Omental fat pad (tissue), 4 donors: ENCODE results near the gene PRDM5. TPM values are rescaled to one million over a fixed set of nuclear protein-coding genes. Genes with fewer than 3 reads are reported as not detected.

ENCODE experiments used
- ATAC-seq: fragments of 150-250 bp; one replicate; pipeline ENCODE4 v1.9.1; 2016; ENCODE audit warnings: mild to moderate bottlenecking, moderate library complexity; ENCODE audit not compliant: low FRiP score
- DNase-seq: peaks from one replicate; pipeline ENCODE4 v3.0.0-alpha.2; 2019; ENCODE audit warnings: low spot score
- total RNA-seq, 4 donors: library from RNA; depleted of rRNA; stranded (reverse); fragments of >200 nt; gene quantifications; one replicate each; pipeline ENCODE4 v1.1.0, GENCODE V29; 2016
- TF ChIP-seq, protein P1 (sequence below), 3 donors: fragments of 450-650 bp; IDR thresholded peaks; one replicate each; pipeline ENCODE4 v1.5.1; 2016 to 2017; ENCODE audit warnings: antibody characterized with exemption in 3 of 3, mild to moderate bottlenecking in 3 of 3, moderate library complexity in 2 of 3

Gene PRDM5
- total RNA-seq, 4 donors from 2014 or later: 6.0 to 18.8 (median 12.0) TPM

GRCh38 chr4:120839974-120840751 is 82.4 kb downstream of the PRDM5 start:
- no peak for DNase-seq
- ATAC-seq: no peak
- TF ChIP-seq, protein P1, sequence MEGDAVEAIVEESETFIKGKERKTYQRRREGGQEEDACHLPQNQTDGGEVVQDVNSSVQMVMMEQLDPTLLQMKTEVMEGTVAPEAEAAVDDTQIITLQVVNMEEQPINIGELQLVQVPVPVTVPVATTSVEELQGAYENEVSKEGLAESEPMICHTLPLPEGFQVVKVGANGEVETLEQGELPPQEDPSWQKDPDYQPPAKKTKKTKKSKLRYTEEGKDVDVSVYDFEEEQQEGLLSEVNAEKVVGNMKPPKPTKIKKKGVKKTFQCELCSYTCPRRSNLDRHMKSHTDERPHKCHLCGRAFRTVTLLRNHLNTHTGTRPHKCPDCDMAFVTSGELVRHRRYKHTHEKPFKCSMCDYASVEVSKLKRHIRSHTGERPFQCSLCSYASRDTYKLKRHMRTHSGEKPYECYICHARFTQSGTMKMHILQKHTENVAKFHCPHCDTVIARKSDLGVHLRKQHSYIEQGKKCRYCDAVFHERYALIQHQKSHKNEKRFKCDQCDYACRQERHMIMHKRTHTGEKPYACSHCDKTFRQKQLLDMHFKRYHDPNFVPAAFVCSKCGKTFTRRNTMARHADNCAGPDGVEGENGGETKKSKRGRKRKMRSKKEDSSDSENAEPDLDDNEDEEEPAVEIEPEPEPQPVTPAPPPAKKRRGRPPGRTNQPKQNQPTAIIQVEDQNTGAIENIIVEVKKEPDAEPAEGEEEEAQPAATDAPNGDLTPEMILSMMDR (IDR thresholded peaks at IDR 0.05): no peak

- ATAC-seq: no peak
- TF ChIP-seq, protein P1 (IDR thresholded peaks at IDR 0.05): no peak
- no peak for DNase-seq
Measured at GRCh38 chr4:120839334-120839973, 83.1 kb downstream of the PRDM5 start.

- TF ChIP-seq, protein P1 (IDR thresholded peaks at IDR 0.05): no peak
- no peak for ATAC-seq
Measured at GRCh38 chr4:120838784-120839183, 83.7 kb downstream of the PRDM5 start.

DNA sequence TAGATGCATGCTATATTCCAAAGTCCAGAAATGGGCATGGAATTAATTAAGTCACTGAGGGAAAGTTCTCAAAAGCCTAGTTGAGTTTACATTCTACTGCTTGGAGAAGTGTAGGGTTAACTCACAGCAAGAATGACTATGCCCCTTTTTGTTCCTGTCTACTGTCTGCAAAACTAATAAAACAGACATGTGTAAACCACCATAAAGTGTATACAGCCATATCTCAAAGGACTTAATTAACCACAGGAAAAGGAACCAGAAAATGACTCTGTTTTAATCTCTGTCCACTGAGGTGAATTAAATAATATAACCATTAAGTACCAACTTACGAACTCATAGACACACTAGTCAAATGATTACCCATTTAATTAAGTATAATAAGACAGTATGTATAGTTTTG is 84.9 kb downstream of the PRDM5 start:
- ATAC-seq (no peak), DNase-seq (no peak)
- TF ChIP-seq, protein P1 (IDR thresholded peaks at IDR 0.05): no peak

More at GRCh38 chr4:120838784-120839183, 83.7 kb downstream of the PRDM5 start:
- no peak for DNase-seq

DNA sequence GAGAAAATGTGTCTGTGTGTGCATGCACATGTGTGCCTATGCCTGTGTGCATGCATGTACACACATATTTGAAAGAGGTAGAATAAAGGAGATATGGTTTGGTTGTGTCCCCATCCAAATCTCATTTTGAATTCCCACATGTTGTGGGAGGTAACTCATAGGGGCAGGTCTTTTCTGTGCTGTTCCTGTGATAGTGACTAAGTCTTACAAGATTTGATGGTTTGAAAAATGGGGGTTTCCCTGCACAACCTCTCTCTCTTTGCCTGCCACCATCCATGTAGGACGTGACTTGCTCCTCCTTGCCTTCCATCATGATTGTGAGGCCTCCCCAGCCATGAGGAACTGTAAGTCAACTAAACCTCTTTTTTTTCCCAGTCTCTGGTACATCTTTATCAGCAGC is 87.2 kb downstream of the PRDM5 start:
- DNase-seq: no peak
- TF ChIP-seq, protein P1 (IDR thresholded peaks at IDR 0.05): no peak
- no peak for ATAC-seq

GRCh38 chr4:120830204-120830603 is 92.3 kb downstream of the PRDM5 start:
- no peak for DNase-seq
- TF ChIP-seq, protein P1 (IDR thresholded peaks at IDR 0.05): no peak
- no peak for ATAC-seq
